ENCODE data around the gene CLEC4E.

Gene CLEC4E

GRCh38 chr12:8532045-8532444, 8.7 kb downstream of the CLEC4E start:
- Histone ChIP-seq H3K27me3 (ENCODE audit: control insufficient read depth, insufficient read depth, low read length) (peaks cover 4% of the 10 kb centered on the region), H3K36me3 (ENCODE audit: insufficient read depth, low read length) (no peaks in the 10 kb centered on the region), H3K9ac (ENCODE audit: low read depth, low read length) (no peak overlapping the region), H3K4me2 (ENCODE audit: low read length) (no peak overlapping the region), H3K4me1 (ENCODE audit: control insufficient read depth, insufficient read depth, low read length) (no peaks in the 10 kb centered on the region), H3K9me3 (replicated peaks; ENCODE audit: low read length) (no peaks in the 10 kb centered on the region), H3K4me3 (ENCODE audit: low read length) (no peak overlapping the region)

- Histone ChIP-seq H3K27me3 (ENCODE audit: control insufficient read depth, insufficient read depth, low read length) (no peaks in the 10 kb centered on the region), H3K36me3 (ENCODE audit: insufficient read depth, low read length) (no peaks in the 10 kb centered on the region), H3K4me3 (ENCODE audit: low read length) (no peak overlapping the region), H3K9me3 (replicated peaks; ENCODE audit: low read length) (no peaks in the 10 kb centered on the region), H3K4me2 (ENCODE audit: low read length) (no peak overlapping the region), H3K9ac (ENCODE audit: low read depth, low read length) (no peak overlapping the region), H3K4me1 (ENCODE audit: control insufficient read depth, insufficient read depth, low read length) (no peaks in the 10 kb centered on the region)
These were observed 13.2 kb downstream of the CLEC4E start for GRCh38 chr12:8527250-8528130.

- H3K4me3 ChIP-seq (ENCODE audit: low read length), result no peak overlapping the region
- no peaks in the 10 kb centered on the region for H3K9me3 ChIP-seq (replicated peaks; ENCODE audit: low read length)
- H3K4me2 ChIP-seq (ENCODE audit: low read length), result no peak overlapping the region
- H3K9ac ChIP-seq (ENCODE audit: low read depth, low read length), result no peak overlapping the region
- no peaks in the 10 kb centered on the region for H3K27me3 ChIP-seq (ENCODE audit: control insufficient read depth, insufficient read depth, low read length)
- H3K4me1 ChIP-seq (ENCODE audit: control insufficient read depth, insufficient read depth, low read length), result no peaks in the 10 kb centered on the region
- H3K36me3 ChIP-seq (ENCODE audit: insufficient read depth, low read length), result no peaks in the 10 kb centered on the region
These were observed 21.5 kb downstream of the CLEC4E start for GRCh38 chr12:8519171-8519570.

- Histone ChIP-seq H3K4me3 (ENCODE audit: low read length) (no peak overlapping the region), H3K36me3 (ENCODE audit: insufficient read depth, low read length) (no peaks in the 10 kb centered on the region), H3K4me2 (ENCODE audit: low read length) (no peak overlapping the region), H3K9ac (ENCODE audit: low read depth, low read length) (no peak overlapping the region), H3K27me3 (ENCODE audit: control insufficient read depth, insufficient read depth, low read length) (no peaks in the 10 kb centered on the region), H3K9me3 (replicated peaks; ENCODE audit: low read length) (no peaks in the 10 kb centered on the region), H3K4me1 (ENCODE audit: control insufficient read depth, insufficient read depth, low read length) (no peaks in the 10 kb centered on the region)
These were observed 22.7 kb downstream of the CLEC4E start for GRCh38 chr12:8517971-8518370.

GRCh38 chr12:8513256-8513655, 27.4 kb downstream of the CLEC4E start, which contains the start of gene CLEC4D:
CLEC4D (plus strand) TSS chr12:8513503; CDS start chr12:8513733, 230 bp downstream.
- Histone ChIP-seq H3K9me3 (replicated peaks; ENCODE audit: low read length) (no peaks in the 10 kb centered on the region), H3K9ac (ENCODE audit: low read depth, low read length) (no peak within 1 kb of the TSS), H3K4me3 (ENCODE audit: low read length) (no peak within 1 kb of the TSS), H3K4me2 (ENCODE audit: low read length) (no peak within 1 kb of the TSS), H3K36me3 (ENCODE audit: insufficient read depth, low read length) (no peaks in the 10 kb centered on the region), H3K4me1 (ENCODE audit: control insufficient read depth, insufficient read depth, low read length) (no peaks in the 10 kb centered on the region), H3K27me3 (ENCODE audit: control insufficient read depth, insufficient read depth, low read length) (no peaks in the 10 kb centered on the region)

- H3K9ac ChIP-seq (ENCODE audit: low read depth, low read length), result no peak overlapping the region
- H3K4me3 ChIP-seq (ENCODE audit: low read length), result no peak overlapping the region
- no peaks in the 10 kb centered on the region for H3K4me1 ChIP-seq (ENCODE audit: control insufficient read depth, insufficient read depth, low read length)
- H3K36me3 ChIP-seq (ENCODE audit: insufficient read depth, low read length), result no peaks in the 10 kb centered on the region
- H3K9me3 ChIP-seq (replicated peaks; ENCODE audit: low read length), result no peaks in the 10 kb centered on the region
- no peak overlapping the region for H3K4me2 ChIP-seq (ENCODE audit: low read length)
- peaks cover 4% of the 10 kb centered on the region for H3K27me3 ChIP-seq (ENCODE audit: control insufficient read depth, insufficient read depth, low read length)
These were observed 31.5 kb downstream of the CLEC4E start for GRCh38 chr12:8508910-8509841.

GRCh38 chr12:8508223-8508622, 32.5 kb downstream of the CLEC4E start:
- Histone ChIP-seq H3K9me3 (replicated peaks; ENCODE audit: low read length) (no peaks in the 10 kb centered on the region), H3K4me2 (ENCODE audit: low read length) (no peak overlapping the region), H3K36me3 (ENCODE audit: insufficient read depth, low read length) (no peaks in the 10 kb centered on the region), H3K9ac (ENCODE audit: low read depth, low read length) (no peak overlapping the region), H3K27me3 (ENCODE audit: control insufficient read depth, insufficient read depth, low read length) (peaks cover 4% of the 10 kb centered on the region), H3K4me3 (ENCODE audit: low read length) (no peak overlapping the region), H3K4me1 (ENCODE audit: control insufficient read depth, insufficient read depth, low read length) (no peaks in the 10 kb centered on the region)

GRCh38 chr12:8507596-8507995, 33.1 kb downstream of the CLEC4E start:
- H3K4me2 ChIP-seq (ENCODE audit: low read length), result no peak overlapping the region
- H3K4me1 ChIP-seq (ENCODE audit: control insufficient read depth, insufficient read depth, low read length), result no peaks in the 10 kb centered on the region
- H3K9ac ChIP-seq (ENCODE audit: low read depth, low read length), result no peak overlapping the region
- H3K27me3 ChIP-seq (ENCODE audit: control insufficient read depth, insufficient read depth, low read length), result peaks cover 4% of the 10 kb centered on the region
- H3K36me3 ChIP-seq (ENCODE audit: insufficient read depth, low read length), result no peaks in the 10 kb centered on the region
- H3K9me3 ChIP-seq (replicated peaks; ENCODE audit: low read length), result no peaks in the 10 kb centered on the region
- H3K4me3 ChIP-seq (ENCODE audit: low read length), result no peak overlapping the region

- Histone ChIP-seq H3K36me3 (ENCODE audit: insufficient read depth, low read length) (no peaks in the 10 kb centered on the region), H3K4me1 (ENCODE audit: control insufficient read depth, insufficient read depth, low read length) (no peaks in the 10 kb centered on the region), H3K4me2 (ENCODE audit: low read length) (no peak overlapping the region), H3K9me3 (replicated peaks; ENCODE audit: low read length) (no peaks in the 10 kb centered on the region), H3K27me3 (ENCODE audit: control insufficient read depth, insufficient read depth, low read length) (peaks cover 4% of the 10 kb centered on the region), H3K4me3 (ENCODE audit: low read length) (no peak overlapping the region), H3K9ac (ENCODE audit: low read depth, low read length) (no peak overlapping the region)
These were observed 36.4 kb downstream of the CLEC4E start for GRCh38 chr12:8504351-8504750.

GRCh38 chr12:8501720-8502119, 39.0 kb downstream of the CLEC4E start:
- no peaks in the 10 kb centered on the region for H3K27me3 ChIP-seq (ENCODE audit: control insufficient read depth, insufficient read depth, low read length)
- no peaks in the 10 kb centered on the region for H3K9me3 ChIP-seq (replicated peaks; ENCODE audit: low read length)
- H3K4me1 ChIP-seq (ENCODE audit: control insufficient read depth, insufficient read depth, low read length), result no peaks in the 10 kb centered on the region
- no peak overlapping the region for H3K4me2 ChIP-seq (ENCODE audit: low read length)
- no peak overlapping the region for H3K4me3 ChIP-seq (ENCODE audit: low read length)
- no peak overlapping the region for H3K9ac ChIP-seq (ENCODE audit: low read depth, low read length)
- H3K36me3 ChIP-seq (ENCODE audit: insufficient read depth, low read length), result no peaks in the 10 kb centered on the region

GRCh38 chr12:8499616-8500015, 41.1 kb downstream of the CLEC4E start:
- H3K36me3 ChIP-seq (ENCODE audit: insufficient read depth, low read length), result no peaks in the 10 kb centered on the region
- no peak overlapping the region for H3K4me3 ChIP-seq (ENCODE audit: low read length)
- H3K4me1 ChIP-seq (ENCODE audit: control insufficient read depth, insufficient read depth, low read length), result no peaks in the 10 kb centered on the region
- H3K27me3 ChIP-seq (ENCODE audit: control insufficient read depth, insufficient read depth, low read length), result no peaks in the 10 kb centered on the region
- no peak overlapping the region for H3K4me2 ChIP-seq (ENCODE audit: low read length)
- no peak overlapping the region for H3K9ac ChIP-seq (ENCODE audit: low read depth, low read length)
- no peaks in the 10 kb centered on the region for H3K9me3 ChIP-seq (replicated peaks; ENCODE audit: low read length)
